ENCODE data around the gene ACSF2.

The ACSF2 gene

GRCh38 chr17:50482110-50482509, 56.1 kb downstream of the ACSF2 start:
- TF ChIP-seq JUND (IDR thresholded peaks at IDR 0.05; ENCODE audit: low read depth), result no peak
- in situ Hi-C loops (cut with HindIII; ENCODE audit: low pct_unique_long_range_greater_than_20kb, low sequenced_read_pairs), result no loop called here

GRCh38 chr17:50482516-50482915, 56.5 kb downstream of the ACSF2 start:
- in situ Hi-C loops (cut with HindIII; ENCODE audit: low pct_unique_long_range_greater_than_20kb, low sequenced_read_pairs), result no loop called here
- DNase-seq (ENCODE audit: low read depth in 1 of 2, low spot score in 1 of 2), result peak; percentile 93 to 98

More at GRCh38 chr17:50482110-50482509, 56.1 kb downstream of the ACSF2 start:
- DNase-seq (ENCODE audit: low read depth in 1 of 2, low spot score in 1 of 2), result no peak

GRCh38 chr17:50483266-50483665, 57.2 kb downstream of the ACSF2 start:
- TF ChIP-seq JUND (IDR thresholded peaks at IDR 0.05; ENCODE audit: low read depth), result no peak
- no peak for DNase-seq (ENCODE audit: low read depth in 1 of 2, low spot score in 1 of 2)
- in situ Hi-C loops (cut with HindIII; ENCODE audit: low pct_unique_long_range_greater_than_20kb, low sequenced_read_pairs), result no loop called here

More at GRCh38 chr17:50482516-50482915, 56.5 kb downstream of the ACSF2 start:
- no peak for TF ChIP-seq JUND (IDR thresholded peaks at IDR 0.05; ENCODE audit: low read depth)

- in situ Hi-C loops (cut with HindIII; ENCODE audit: low pct_unique_long_range_greater_than_20kb, low sequenced_read_pairs), result no loop called here
- no peak for DNase-seq (ENCODE audit: low read depth in 1 of 2, low spot score in 1 of 2)
- TF ChIP-seq JUND (IDR thresholded peaks at IDR 0.05; ENCODE audit: low read depth), result no peak
These were observed 58.6 kb downstream of the ACSF2 start for GRCh38 chr17:50484386-50485155.

- in situ Hi-C loops (cut with HindIII; ENCODE audit: low pct_unique_long_range_greater_than_20kb, low sequenced_read_pairs), result no loop called here
These were observed 61.4 kb downstream of the ACSF2 start for GRCh38 chr17:50487213-50488096.

GRCh38 chr17:50488880-50489279, 62.9 kb downstream of the ACSF2 start:
- TF ChIP-seq JUND (IDR thresholded peaks at IDR 0.05; ENCODE audit: low read depth), result no peak
- in situ Hi-C loops (cut with HindIII; ENCODE audit: low pct_unique_long_range_greater_than_20kb, low sequenced_read_pairs), result no loop called here
- DNase-seq (ENCODE audit: low read depth in 1 of 2, low spot score in 1 of 2), result no peak

More at GRCh38 chr17:50487213-50488096, 61.4 kb downstream of the ACSF2 start:
- DNase-seq (ENCODE audit: low read depth in 1 of 2, low spot score in 1 of 2), result peak in 1 of 2 experiments; percentile 46
- TF ChIP-seq JUND (IDR thresholded peaks at IDR 0.05; ENCODE audit: low read depth), result no peak

GRCh38 chr17:50491505-50491904, 65.5 kb downstream of the ACSF2 start:
- in situ Hi-C loops (cut with HindIII; ENCODE audit: low pct_unique_long_range_greater_than_20kb, low sequenced_read_pairs), result no loop called here
- no peak for DNase-seq (ENCODE audit: low read depth in 1 of 2, low spot score in 1 of 2)
- no peak for TF ChIP-seq JUND (IDR thresholded peaks at IDR 0.05; ENCODE audit: low read depth)

- in situ Hi-C loops (cut with HindIII; ENCODE audit: low pct_unique_long_range_greater_than_20kb, low sequenced_read_pairs), result no loop called here
- no peak for DNase-seq (ENCODE audit: low read depth in 1 of 2, low spot score in 1 of 2)
These were observed 66.2 kb downstream of the ACSF2 start for GRCh38 chr17:50492214-50492613.

GRCh38 chr17:50493744-50494143, 67.7 kb downstream of the ACSF2 start:
- no peak for TF ChIP-seq JUND (IDR thresholded peaks at IDR 0.05; ENCODE audit: low read depth)
- in situ Hi-C loops (cut with HindIII; ENCODE audit: low pct_unique_long_range_greater_than_20kb, low sequenced_read_pairs), result no loop called here
- peak in 1 of 2 experiments; percentile 48 for DNase-seq (ENCODE audit: low read depth in 1 of 2, low spot score in 1 of 2)

More at GRCh38 chr17:50492214-50492613, 66.2 kb downstream of the ACSF2 start:
- no peak for TF ChIP-seq JUND (IDR thresholded peaks at IDR 0.05; ENCODE audit: low read depth)

GRCh38 chr17:50495217-50495823, 69.3 kb downstream of the ACSF2 start:
- no peak for TF ChIP-seq JUND (IDR thresholded peaks at IDR 0.05; ENCODE audit: low read depth)
- in situ Hi-C loops (cut with HindIII; ENCODE audit: low pct_unique_long_range_greater_than_20kb, low sequenced_read_pairs), result no loop called here
- no peak for DNase-seq (ENCODE audit: low read depth in 1 of 2, low spot score in 1 of 2)

- DNase-seq (ENCODE audit: low read depth in 1 of 2, low spot score in 1 of 2), result no peak
- no peak for TF ChIP-seq JUND (IDR thresholded peaks at IDR 0.05; ENCODE audit: low read depth)
- in situ Hi-C loops (cut with HindIII; ENCODE audit: low pct_unique_long_range_greater_than_20kb, low sequenced_read_pairs), result no loop called here
These were observed 69.9 kb downstream of the ACSF2 start for GRCh38 chr17:50495918-50496317.

- no peak for TF ChIP-seq JUND (IDR thresholded peaks at IDR 0.05; ENCODE audit: low read depth)
- in situ Hi-C loops (cut with HindIII; ENCODE audit: low pct_unique_long_range_greater_than_20kb, low sequenced_read_pairs), result no loop called here
- peak in 1 of 2 experiments; percentile 55 for DNase-seq (ENCODE audit: low read depth in 1 of 2, low spot score in 1 of 2)
These were observed 72.2 kb downstream of the ACSF2 start for GRCh38 chr17:50498021-50498874.

Data from T47D (cell line).